Left forelimb (tissue), 1 donor: ENCODE results near the gene CDCA8.
"Not testable (repeated sequence)": the region's sequence is repeated elsewhere in the genome, so short reads cannot be mapped to it uniquely, and the experiment has no call there.

Source experiments
- DNase-seq: peaks from one replicate; pipeline ENCODE4 v3.0.0-alpha.2; 2018; ENCODE audit warnings: low spot score

Gene CDCA8

DNA sequence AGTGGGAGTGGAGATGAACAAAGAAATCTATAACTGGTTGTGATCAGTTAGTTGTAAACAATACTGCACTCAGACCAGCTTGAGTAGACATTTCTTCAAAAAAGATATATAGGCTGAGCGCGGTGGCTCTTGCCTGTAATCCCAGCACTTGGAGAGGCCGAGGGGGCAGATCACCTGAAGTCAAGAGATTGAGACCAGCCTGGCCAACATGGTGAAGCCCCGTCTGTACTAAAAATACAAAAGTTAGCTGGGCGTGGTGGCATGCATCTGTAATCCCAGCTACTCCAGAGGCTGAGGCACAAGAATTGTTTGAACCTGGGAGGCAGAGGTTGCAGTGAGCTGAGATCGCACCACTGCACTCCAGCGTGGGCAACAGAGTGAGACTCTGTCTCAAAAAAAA is 45.7 kb downstream of the CDCA8 start:
- DNase-seq = not testable (repeated sequence)

DNA sequence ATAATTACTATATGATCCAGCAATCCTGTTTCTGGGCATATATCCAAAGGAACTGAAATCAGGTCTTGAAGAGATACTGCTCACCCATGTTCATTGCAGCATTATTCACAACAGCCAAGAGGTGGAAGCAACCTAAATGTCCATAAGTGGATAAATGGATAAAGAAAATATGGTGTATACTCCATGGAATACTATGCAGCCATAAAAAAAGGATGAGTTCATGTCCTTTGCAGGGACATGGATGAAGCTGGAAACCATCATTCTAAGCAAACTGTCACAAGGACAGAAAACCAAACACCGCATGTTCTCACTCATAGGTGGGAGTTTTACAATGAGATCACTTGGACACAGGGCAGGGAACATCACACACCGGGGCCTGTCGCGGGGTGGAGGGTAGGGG is 46.3 kb downstream of the CDCA8 start:
- DNase-seq = not testable (repeated sequence)

GRCh38 chr1:37739222-37739621 is 46.9 kb downstream of the CDCA8 start:
- DNase-seq = no peak

DNA sequence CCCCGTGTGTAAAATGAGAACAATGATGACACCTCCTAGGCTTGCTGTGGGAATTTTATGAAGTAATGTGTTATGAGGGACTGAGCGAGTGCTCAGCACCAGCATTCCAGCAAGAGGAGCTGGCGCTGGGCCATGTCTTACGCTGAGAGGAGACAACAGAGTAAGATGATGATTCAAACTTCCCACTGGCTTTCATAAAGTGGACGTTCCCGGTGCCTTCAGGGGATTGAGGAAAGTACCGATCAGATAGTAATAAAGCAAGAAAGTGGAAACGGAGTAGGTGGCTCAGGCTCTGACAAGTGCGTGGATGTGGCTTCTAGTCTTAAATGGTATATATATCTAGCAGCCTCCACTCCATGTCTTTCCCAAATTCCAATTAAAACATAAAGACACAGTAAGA is 48.8 kb downstream of the CDCA8 start:
- no peak for DNase-seq

GRCh38 chr1:37741662-37742061 is 49.3 kb downstream of the CDCA8 start:
- no peak for DNase-seq

DNA sequence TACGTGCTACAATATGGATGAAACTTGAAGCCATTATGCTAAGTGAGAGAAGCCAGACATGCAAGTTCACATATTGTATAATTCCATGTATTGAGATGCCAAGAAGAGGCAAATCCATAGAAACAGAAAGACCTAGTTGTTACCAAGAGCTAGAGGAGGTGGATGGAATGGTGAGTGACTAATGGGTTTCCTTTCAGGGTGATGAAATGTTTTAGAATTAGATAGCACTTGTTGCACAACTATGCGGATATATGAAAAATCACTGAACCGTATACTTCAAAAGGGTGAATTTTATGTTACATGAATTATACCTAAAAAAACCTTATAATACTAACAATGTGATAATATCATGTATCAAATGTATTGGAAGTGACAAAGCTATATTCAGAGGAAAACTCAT is 54.5 kb downstream of the CDCA8 start:
- DNase-seq = no peak

GRCh38 chr1:37748565-37748964 is 56.2 kb downstream of the CDCA8 start:
- no peak for DNase-seq

GRCh38 chr1:37752213-37752582 is 59.9 kb downstream of the CDCA8 start:
- no peak for DNase-seq

GRCh38 chr1:37752583-37753471 is 60.5 kb downstream of the CDCA8 start:
- no peak for DNase-seq

GRCh38 chr1:37753473-37754321 is 61.4 kb downstream of the CDCA8 start:
- DNase-seq = no peak

GRCh38 chr1:37755290-37755689 is 63.0 kb downstream of the CDCA8 start:
- DNase-seq = no peak

- no peak for DNase-seq
These were observed 63.7 kb downstream of the CDCA8 start for GRCh38 chr1:37755951-37756560.
